ENCODE measurements around the gene SLC35F1. TPM values are rescaled to one million over a fixed set of nuclear protein-coding genes. Genes with fewer than 3 reads are reported as not detected.

SLC35F1 gene
- total RNA-seq, 2 donors from 2014 or later, result under 0.01 to 0.78 TPM

GRCh38 chr6:117938311-117938995 is 31.4 kb downstream of the SLC35F1 start:
- ATAC-seq, result peak; percentile 30
- Histone ChIP-seq H3K9me3 (no peaks in the 10 kb centered on the region), H3K27me3 (no peaks in the 10 kb centered on the region), H3K36me3 (replicated peaks in 1 of 2; ENCODE audit: insufficient read depth in 1 of 2, low read depth in 2 of 2) (no peaks in the 10 kb centered on the region), H3K4me3 (no peak overlapping the region), H3K4me1 (no peaks in the 10 kb centered on the region), H3K27ac (no peak overlapping the region)
- TF ChIP-seq POLR2A (IDR thresholded peaks at IDR 0.05) (no peak), CTCF (IDR thresholded peaks at IDR 0.05) (no peak)
- intact Hi-C loops (cut with DNase I), result no loop called here
- 61 to 73% methylated on average over 5 of the region's 5 CpGs for WGBS, 2 donors
- peak; percentile 8 to 19 (median 16) for DNase-seq

GRCh38 chr6:117947234-117947633 is 40.2 kb downstream of the SLC35F1 start:
- ATAC-seq (no peak), DNase-seq (no peak)
- Histone ChIP-seq H3K9me3 (no peaks in the 10 kb centered on the region), H3K4me3 (no peak overlapping the region), H3K4me1 (no peaks in the 10 kb centered on the region), H3K27ac (no peak overlapping the region), H3K27me3 (no peaks in the 10 kb centered on the region), H3K36me3 (replicated peaks in 1 of 2; ENCODE audit: insufficient read depth in 1 of 2, low read depth in 2 of 2) (no peaks in the 10 kb centered on the region)
- TF ChIP-seq CTCF (IDR thresholded peaks at IDR 0.05), result no peak
- TF ChIP-seq POLR2A (IDR thresholded peaks at IDR 0.05), result no peak
- 78 to 80% methylated on average over 1 of the region's 1 CpG for WGBS, 2 donors
- intact Hi-C loops (cut with DNase I), result no loop called here

- Histone ChIP-seq H3K27me3 (no peaks in the 10 kb centered on the region), H3K4me1 (no peaks in the 10 kb centered on the region), H3K27ac (no peak overlapping the region), H3K4me3 (no peak overlapping the region), H3K36me3 (replicated peaks in 1 of 2; ENCODE audit: insufficient read depth in 1 of 2, low read depth in 2 of 2) (no peaks in the 10 kb centered on the region), H3K9me3 (no peaks in the 10 kb centered on the region)
- WGBS, 2 donors, result 19 to 33% methylated on average over 3 of the region's 3 CpGs
- DNase-seq (no peak), ATAC-seq (no peak)
- intact Hi-C loops (cut with DNase I), result no loop called here
- no peak for TF ChIP-seq POLR2A (IDR thresholded peaks at IDR 0.05)
- no peak for TF ChIP-seq CTCF (IDR thresholded peaks at IDR 0.05)
Measured at GRCh38 chr6:117951783-117952182, 44.7 kb downstream of the SLC35F1 start.

- ATAC-seq (no peak), DNase-seq (no peak)
- no peak overlapping the region for H3K4me3 ChIP-seq
- no peaks in the 10 kb centered on the region for H3K27me3 ChIP-seq
- TF ChIP-seq POLR2A (IDR thresholded peaks at IDR 0.05) (no peak), CTCF (IDR thresholded peaks at IDR 0.05) (no peak)
- H3K36me3 ChIP-seq (replicated peaks in 1 of 2; ENCODE audit: insufficient read depth in 1 of 2, low read depth in 2 of 2), result no peaks in the 10 kb centered on the region
- intact Hi-C loops (cut with DNase I), result no loop called here
- 77 to 83% methylated on average over 2 of the region's 2 CpGs for WGBS, 2 donors
- H3K9me3 ChIP-seq, result no peaks in the 10 kb centered on the region
- no peaks in the 10 kb centered on the region for H3K4me1 ChIP-seq
- H3K27ac ChIP-seq, result no peak overlapping the region
Measured at GRCh38 chr6:117955684-117956256, 48.7 kb downstream of the SLC35F1 start.

GRCh38 chr6:117956386-117956785 is 49.3 kb downstream of the SLC35F1 start:
- ATAC-seq, result no peak
- Histone ChIP-seq H3K27ac (no peak overlapping the region), H3K4me1 (no peaks in the 10 kb centered on the region), H3K9me3 (no peaks in the 10 kb centered on the region), H3K36me3 (replicated peaks in 1 of 2; ENCODE audit: insufficient read depth in 1 of 2, low read depth in 2 of 2) (no peaks in the 10 kb centered on the region), H3K27me3 (no peaks in the 10 kb centered on the region), H3K4me3 (no peak overlapping the region)
- TF ChIP-seq POLR2A (IDR thresholded peaks at IDR 0.05) (no peak), CTCF (IDR thresholded peaks at IDR 0.05) (no peak)
- WGBS, 2 donors, result 70 to 73% methylated on average over 5 of the region's 5 CpGs
- DNase-seq, result no peak
- intact Hi-C loops (cut with DNase I), result no loop called here
